ENCODE data around the gene GOLM1. TPM values are rescaled to one million over a fixed set of nuclear protein-coding genes. Genes with fewer than 3 reads are reported as not detected.

GOLM1 gene
- total and polyA plus RNA-seq, 2 of the 8 experiments (the other 6 are each of a cell fraction or from before 2014, with no cell fraction given), result 45.9 to 88.9 TPM

- Histone ChIP-seq H2BK5ac (ENCODE audit: low read depth, low read length) (no peak overlapping the region), H3K9ac (replicated peaks in 1 of 4; ENCODE audit: extremely low read depth in 1 of 4, low read depth in 3 of 4, low read length in 3 of 4) (no peak overlapping the region), H2AK5ac (ENCODE audit: low read depth, low read length) (no peak overlapping the region), H3K27ac (ENCODE audit: low read depth, low read length) (no peak overlapping the region), H2BK15ac (ENCODE audit: low read length) (no peak overlapping the region), H4K91ac (replicated peaks; ENCODE audit: insufficient read length, low read length) (no peak overlapping the region), H2AFZ (ENCODE audit: low read length) (no peak overlapping the region), H4K20me1 (replicated peaks in 1 of 2; ENCODE audit: control insufficient read depth in 1 of 2, insufficient read depth in 2 of 2, low read length in 2 of 2) (peaks cover 0 to 13% of the 10 kb centered on the region in 2 experiments), H3K9me3 (ENCODE audit: insufficient read depth in 2 of 2, low read depth in 1 of 2, low read length in 1 of 2) (no peaks in the 10 kb centered on the region), H3K14ac (ENCODE audit: insufficient read length) (no peak overlapping the region), H3K79me2 (ENCODE audit: control insufficient read depth in 1 of 2, insufficient read depth in 2 of 2, low read length in 2 of 2) (peaks cover 0 to 9% of the 10 kb centered on the region in 2 experiments; a peak in 1 of 4 replicates), H3K79me1 (ENCODE audit: low read depth, low read length) (no peaks in the 10 kb centered on the region), H3K18ac (ENCODE audit: extremely low read depth, low read length) (no peak overlapping the region), H3K4me3 (ENCODE audit: extremely low read depth in 1 of 4, insufficient read depth in 2 of 4, low read depth in 3 of 4, low read length in 4 of 4) (no peak overlapping the region), H3K27me3 (replicated peaks in 1 of 4; ENCODE audit: control insufficient read depth in 3 of 4, extremely low read depth in 1 of 4, insufficient read depth in 3 of 4, low read length in 3 of 4) (no peaks in the 10 kb centered on the region), H3K4ac (replicated peaks; ENCODE audit: insufficient read length, low read depth, low read length) (no peak overlapping the region), H3K23me2 (ENCODE audit: low read depth, low read length) (no peaks in the 10 kb centered on the region), H2BK20ac (ENCODE audit: low read length) (no peak overlapping the region), H3K4me1 (replicated peaks in 1 of 4; ENCODE audit: control insufficient read depth in 3 of 4, insufficient read depth in 4 of 4, low read length in 3 of 4) (peaks cover 0 to 5% (median 2%) of the 10 kb centered on the region in 4 experiments; a peak in 3 of 7 replicates), H3K23ac (ENCODE audit: insufficient read length) (no peak overlapping the region), H4K8ac (ENCODE audit: extremely low read depth, insufficient read depth, low read length) (no peak overlapping the region), H2BK120ac (replicated peaks; ENCODE audit: low read depth, low read length) (no peak overlapping the region), H2BK12ac (ENCODE audit: low read depth, low read length) (no peak overlapping the region), H3K4me2 (ENCODE audit: insufficient read depth in 1 of 2, low read depth in 2 of 2, low read length in 2 of 2) (no peak overlapping the region), H3K36me3 (ENCODE audit: control insufficient read depth in 2 of 4, insufficient read depth in 4 of 4, low read length in 3 of 4) (peaks cover 0 to 10% (median 4%) of the 10 kb centered on the region in 4 experiments; a peak in 4 of 8 replicates), H4K5ac (ENCODE audit: insufficient read length, low read depth, low read length) (no peak overlapping the region), H3K56ac (replicated peaks; ENCODE audit: insufficient read length, low read depth, low read length) (no peak overlapping the region)
- 81% methylated on average over 5 of the region's 5 CpGs; no CpG with 5 or more reads in 1 of the 2 experiments for WGBS, 2 experiments (ENCODE audit: extremely low coverage in 1 of 2, insufficient coverage in 1 of 2, insufficient read length in 1 of 2, insufficient replicate concordance in 2 of 2, low coverage in 1 of 2, low lambda C conversion rate in 2 of 2, missing lambda C conversion rate in 1 of 2)
- no peak for DNase-seq (ENCODE audit: low read depth in 1 of 2, low spot score in 2 of 2)
- ChIA-PET CTCF (ENCODE audit: partially characterized antibody) (interaction anchor here (0.6 to 0.8 kb wide), 2 partner anchors 11 to 45 kb away, joined by 3 to 4 read pairs; no protein-coding TSS in a partner anchor), POLR2A (ENCODE audit: partially characterized antibody) (interaction anchor here (1.2 kb wide), 1 partner anchor 19 kb away, joined by 4 read pairs; no protein-coding TSS in a partner anchor)
- no peak for TF ChIP-seq CHD1 (IDR thresholded peaks at IDR 0.05; ENCODE audit: low read depth, low read length)
- TF ChIP-seq CBX8 (IDR thresholded peaks at IDR 0.05; ENCODE audit: borderline replicate concordance, low read depth, low read length), result no peak
- no peak for TF ChIP-seq KDM1A (IDR thresholded peaks at IDR 0.05; ENCODE audit: borderline replicate concordance, low read length)
- FAIRE-seq, result no peak
Measured at GRCh38 chr9:86079865-86080469, 19.4 kb downstream of the GOLM1 start.
